NB4 (cell line): Measurements from ENCODE around the gene GALK2.
A peak's percentile ranks its signal among the peaks of the same experiment; 100 is the strongest.

Experiments
- DNase-seq: peaks from one replicate; pipeline ENCODE4 v3.0.0; 2010; ENCODE audit warnings: low read depth
- H3K4me3 ChIP-seq: one replicate; pipeline ENCODE4 v1.5.1; 2011; ENCODE audit warnings: mild to moderate bottlenecking, low read depth, low read length, moderate library complexity
- CTCF ChIP-seq: IDR thresholded peaks from one replicate; pipeline ENCODE4 v1.5.1; 2012; ENCODE audit warnings: low read depth, low read length
- MAX ChIP-seq: IDR thresholded peaks from 2 replicates; pipeline ENCODE4 v1.6.1; 2011; ENCODE audit warnings: low read depth, low read length
- MYC ChIP-seq: IDR thresholded peaks from 2 replicates; pipeline ENCODE4 v1.6.1; 2011; ENCODE audit warnings: low read depth, low read length
- POLR2A ChIP-seq: IDR thresholded peaks from 2 replicates; pipeline ENCODE4 v1.6.1; 2011; ENCODE audit warnings: mild to moderate bottlenecking; ENCODE audit not compliant: insufficient read length; ENCODE audit errors: extremely low read depth

The GALK2 gene

GRCh38 chr15:49314716-49315115 lies 144.7 kb downstream of the GALK2 start:
- no peak for TF ChIP-seq MYC
- TF ChIP-seq MAX = no peak
- no peak for TF ChIP-seq POLR2A
- TF ChIP-seq CTCF = no peak
- no peak for DNase-seq
- H3K4me3 ChIP-seq = no peak overlapping the region

GRCh38 chr15:49315391-49315823 lies 145.4 kb downstream of the GALK2 start:
- no peak for DNase-seq
- no peak for TF ChIP-seq MYC
- no peak for TF ChIP-seq CTCF
- TF ChIP-seq POLR2A = no peak
- TF ChIP-seq MAX = no peak
- no peak overlapping the region for H3K4me3 ChIP-seq

- TF ChIP-seq MYC = no peak
- no peak for TF ChIP-seq MAX
- no peak for TF ChIP-seq CTCF
- no peak for TF ChIP-seq POLR2A
- peak; percentile 15 for DNase-seq
- no peak overlapping the region for H3K4me3 ChIP-seq
Observed at GRCh38 chr15:49320351-49320750, 150.3 kb downstream of the GALK2 start.

GRCh38 chr15:49323207-49323606 lies 153.2 kb downstream of the GALK2 start:
- TF ChIP-seq MAX (no peak), CTCF (no peak), POLR2A (no peak), MYC (no peak)
- DNase-seq = no peak
- no peak overlapping the region for H3K4me3 ChIP-seq

GRCh38 chr15:49327927-49328326 lies 157.9 kb downstream of the GALK2 start:
- H3K4me3 ChIP-seq = no peak overlapping the region
- TF ChIP-seq MYC = no peak
- TF ChIP-seq MAX = no peak
- no peak for DNase-seq

- H3K4me3 ChIP-seq = no peak overlapping the region
Observed at GRCh38 chr15:49328941-49329340, 158.9 kb downstream of the GALK2 start.

More at GRCh38 chr15:49328941-49329340, 158.9 kb downstream of the GALK2 start:
- TF ChIP-seq POLR2A (no peak), MYC (no peak), MAX (no peak), CTCF (no peak)
- no peak for DNase-seq
